Activated CD8-positive, alpha-beta memory T cell treated with anti-CD3 and anti-CD28 coated beads for 1 hour (primary cell): ENCODE data around the gene RERE.

Source experiments
- DNase-seq, 2 donors: peaks; one replicate each; pipeline ENCODE4 v3.0.0-alpha.2; 2020; ENCODE audit warnings: low read depth in 1 of 2; ENCODE audit errors: extremely low read depth in 1 of 2

Gene RERE

GRCh38 chr1:8555582-8555981 is 261.9 kb downstream of the RERE start:
- no peak for DNase-seq

GRCh38 chr1:8554956-8555534 is 262.4 kb downstream of the RERE start:
- no peak for DNase-seq

GRCh38 chr1:8552820-8553397 is 264.5 kb downstream of the RERE start:
- DNase-seq, result no peak

GRCh38 chr1:8551613-8552489 is 265.6 kb downstream of the RERE start:
- no peak for DNase-seq

- DNase-seq, result no peak
Measured at GRCh38 chr1:8551057-8551456, 266.4 kb downstream of the RERE start.

- DNase-seq, result no peak
Measured at GRCh38 chr1:8547791-8548190, 269.6 kb downstream of the RERE start.

GRCh38 chr1:8545078-8545477 is 272.4 kb downstream of the RERE start:
- no peak for DNase-seq

GRCh38 chr1:8544644-8545043 is 272.8 kb downstream of the RERE start:
- no peak for DNase-seq

GRCh38 chr1:8543965-8544364 is 273.5 kb downstream of the RERE start:
- DNase-seq, result no peak

- no peak for DNase-seq
Measured at GRCh38 chr1:8541961-8542521, 275.4 kb downstream of the RERE start.

GRCh38 chr1:8540971-8541370 is 276.5 kb downstream of the RERE start:
- DNase-seq, result no peak

- DNase-seq, result no peak
Measured at GRCh38 chr1:8540261-8540941, 277.0 kb downstream of the RERE start.

- no peak for DNase-seq
Measured at GRCh38 chr1:8539683-8540082, 277.8 kb downstream of the RERE start.

- DNase-seq, result no peak
Measured at GRCh38 chr1:8538502-8538901, 278.9 kb downstream of the RERE start.

- DNase-seq, result no peak
Measured at GRCh38 chr1:8537991-8538390, 279.4 kb downstream of the RERE start.

GRCh38 chr1:8536515-8536914 is 280.9 kb downstream of the RERE start:
- no peak for DNase-seq

GRCh38 chr1:8533907-8534306 is 283.5 kb downstream of the RERE start:
- DNase-seq, result no peak

GRCh38 chr1:8533124-8533523 is 284.3 kb downstream of the RERE start:
- DNase-seq, result no peak

- DNase-seq, result no peak
Measured at GRCh38 chr1:8529901-8530300, 287.5 kb downstream of the RERE start.

GRCh38 chr1:8527941-8528340 is 289.5 kb downstream of the RERE start:
- DNase-seq, result no peak

- DNase-seq, result peak; percentile 24 to 31
Measured at GRCh38 chr1:8525558-8526275, 291.7 kb downstream of the RERE start.
